Measurements from ENCODE around the gene GCK. TPM values are rescaled to one million over a fixed set of nuclear protein-coding genes. Genes with fewer than 3 reads are reported as not detected.

Gene GCK
- total RNA-seq, 1 experiment from 2014 or later, result not detected

DNA sequence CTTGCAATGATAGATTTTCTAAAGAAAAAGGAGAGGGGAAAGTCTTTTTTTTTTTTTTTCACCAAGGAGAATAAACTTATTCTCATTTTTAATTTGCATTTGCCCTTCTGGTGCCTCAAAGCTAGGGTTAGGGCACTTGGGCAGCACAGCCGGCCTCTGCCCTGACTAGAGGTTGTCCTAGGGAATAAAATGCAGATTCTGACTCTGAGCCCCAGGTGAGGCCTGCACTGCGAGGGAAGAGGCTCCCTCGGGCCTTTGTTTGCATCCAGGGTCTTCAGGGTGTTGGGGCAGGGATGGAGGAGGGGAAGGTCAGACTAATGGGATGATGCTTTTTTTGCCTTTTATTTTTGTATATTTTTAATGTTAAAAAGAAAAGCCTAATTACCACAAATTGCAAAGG lies 55.9 kb downstream of the GCK start:
- Histone ChIP-seq H3K4me3 (ENCODE audit: low read depth, low read length) (no peak overlapping the region), H3K27me3 (replicated peaks; ENCODE audit: control insufficient read depth, insufficient read depth, low read length) (no peaks in the 10 kb centered on the region), H3K9me3 (no peaks in the 10 kb centered on the region), H3K4me1 (peaks cover 15% of the 10 kb centered on the region), H3K36me3 (ENCODE audit: control insufficient read depth, insufficient read depth, low read length) (no peaks in the 10 kb centered on the region)
- CTCF ChIA-PET, result interaction anchor here (0.7 kb wide), 1 partner anchor 13 kb away, joined by 3 read pairs; no protein-coding TSS in a partner anchor
- no peaks in the 10 kb centered on the region for H3K27me3 Mint-ChIP-seq (ENCODE audit: insufficient read depth, unreplicated experiment)
- no peak for DNase-seq
- H3K9me3 Mint-ChIP-seq (ENCODE audit: unreplicated experiment), result no peaks in the 10 kb centered on the region
- no peaks in the 10 kb centered on the region for H3K36me3 Mint-ChIP-seq (ENCODE audit: insufficient read depth, unreplicated experiment)
- TF ChIP-seq, protein P1, sequence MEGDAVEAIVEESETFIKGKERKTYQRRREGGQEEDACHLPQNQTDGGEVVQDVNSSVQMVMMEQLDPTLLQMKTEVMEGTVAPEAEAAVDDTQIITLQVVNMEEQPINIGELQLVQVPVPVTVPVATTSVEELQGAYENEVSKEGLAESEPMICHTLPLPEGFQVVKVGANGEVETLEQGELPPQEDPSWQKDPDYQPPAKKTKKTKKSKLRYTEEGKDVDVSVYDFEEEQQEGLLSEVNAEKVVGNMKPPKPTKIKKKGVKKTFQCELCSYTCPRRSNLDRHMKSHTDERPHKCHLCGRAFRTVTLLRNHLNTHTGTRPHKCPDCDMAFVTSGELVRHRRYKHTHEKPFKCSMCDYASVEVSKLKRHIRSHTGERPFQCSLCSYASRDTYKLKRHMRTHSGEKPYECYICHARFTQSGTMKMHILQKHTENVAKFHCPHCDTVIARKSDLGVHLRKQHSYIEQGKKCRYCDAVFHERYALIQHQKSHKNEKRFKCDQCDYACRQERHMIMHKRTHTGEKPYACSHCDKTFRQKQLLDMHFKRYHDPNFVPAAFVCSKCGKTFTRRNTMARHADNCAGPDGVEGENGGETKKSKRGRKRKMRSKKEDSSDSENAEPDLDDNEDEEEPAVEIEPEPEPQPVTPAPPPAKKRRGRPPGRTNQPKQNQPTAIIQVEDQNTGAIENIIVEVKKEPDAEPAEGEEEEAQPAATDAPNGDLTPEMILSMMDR (IDR thresholded peaks at IDR 0.05; ENCODE audit: insufficient read depth in 1 of 2, low read depth in 1 of 2, low read length in 1 of 2, severe bottlenecking in 1 of 2, unreplicated experiment in 1 of 2), result no peak
- BruUV-seq (replicated peaks), result no TSS peak
- no peak overlapping the region for H3K27ac Mint-ChIP-seq (ENCODE audit: unreplicated experiment)
- H3K4me3 Mint-ChIP-seq (ENCODE audit: unreplicated experiment), result no peak overlapping the region
- POLR2A ChIA-PET, result no interaction called here
- H3K4me1 Mint-ChIP-seq (ENCODE audit: low read depth, unreplicated experiment), result peaks cover 8% of the 10 kb centered on the region
- intact Hi-C loops (cut with micrococcal nuclease; ENCODE audit: unreplicated experiment), result loop anchor here (10.0 kb wide), 1 partner anchor 342 kb away; no protein-coding TSS in a partner anchor

DNA sequence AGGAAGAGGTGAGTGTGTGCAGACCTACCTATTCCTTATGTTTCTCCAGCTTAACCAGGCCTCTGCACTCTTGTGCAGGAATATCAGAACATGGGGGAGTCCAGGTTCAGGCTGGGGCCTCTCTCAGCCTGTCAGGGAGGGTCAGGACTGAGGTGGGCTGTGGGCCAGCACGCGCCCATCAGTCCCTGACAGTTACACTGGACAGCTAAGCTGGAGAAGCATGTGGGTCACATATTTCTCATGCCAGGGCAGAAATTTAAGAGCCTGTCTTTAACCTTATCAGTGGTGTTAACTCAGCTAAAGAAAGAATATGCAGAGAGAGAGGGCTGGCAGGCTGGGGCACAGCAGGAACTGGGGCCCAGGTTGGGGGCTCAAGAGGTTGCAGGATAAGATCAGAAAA lies 57.2 kb downstream of the GCK start:
- no TSS peak for BruUV-seq (replicated peaks)
- no peak overlapping the region for H3K27ac Mint-ChIP-seq (ENCODE audit: unreplicated experiment)
- CTCF ChIA-PET, result interaction anchor here (1.6 to 2.1 kb wide), 2 partner anchors 10 kb away, joined by 8 read pairs; partner anchors contain the start of gene POLD2

DNA sequence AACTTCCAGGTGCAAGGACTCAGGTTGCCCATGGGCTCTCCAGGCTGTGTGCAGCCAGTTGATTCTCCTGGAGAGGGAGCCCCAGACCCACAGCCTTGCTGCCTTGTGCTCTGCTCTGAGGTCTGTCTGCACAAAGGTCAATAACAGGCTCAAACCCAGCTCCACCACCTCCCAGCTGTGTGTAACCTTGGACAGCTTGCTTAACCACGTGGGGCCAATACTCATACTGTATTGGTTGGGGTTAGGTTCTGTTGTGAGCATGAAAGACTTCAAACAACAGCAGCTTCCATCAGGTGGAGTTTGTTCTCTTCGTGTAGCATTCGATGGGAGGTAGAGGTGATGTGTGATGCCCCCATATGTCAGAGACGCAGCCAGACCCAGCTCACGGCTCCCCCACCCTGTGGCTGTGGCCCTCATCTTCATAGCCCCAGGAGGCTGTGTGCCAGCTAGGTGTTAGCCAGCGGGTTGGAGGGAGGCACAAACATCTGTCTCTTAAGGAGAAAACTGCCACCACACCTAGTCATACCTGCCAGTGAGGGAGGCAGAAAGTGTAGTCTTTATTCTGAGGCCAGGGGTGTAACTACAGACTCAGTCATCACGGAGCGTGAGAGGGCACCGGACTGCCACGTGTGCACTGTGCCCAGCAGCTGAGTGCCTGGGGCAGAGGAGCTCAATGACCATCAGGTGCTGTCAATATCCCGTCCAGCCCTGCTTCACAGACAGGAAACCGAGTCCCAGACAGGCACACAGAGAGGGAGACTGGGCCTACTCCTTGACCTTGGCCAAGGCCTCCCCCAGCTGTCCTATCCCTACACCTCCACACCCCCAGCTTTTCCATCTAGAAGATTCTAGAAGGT lies 57.8 kb downstream of the GCK start:
- no peak overlapping the region for H3K27ac Mint-ChIP-seq (ENCODE audit: unreplicated experiment)
- BruUV-seq (replicated peaks), result no TSS peak
- H3K27me3 Mint-ChIP-seq (ENCODE audit: insufficient read depth, unreplicated experiment), result no peaks in the 10 kb centered on the region

More for the DNA sequence above, 57.2 kb downstream of the GCK start:
- TF ChIP-seq, protein P1 (IDR thresholded peaks at IDR 0.05; ENCODE audit: insufficient read depth in 1 of 2, low read depth in 1 of 2, low read length in 1 of 2, severe bottlenecking in 1 of 2, unreplicated experiment in 1 of 2), result no peak
- Histone ChIP-seq H3K9me3 (no peaks in the 10 kb centered on the region), H3K4me1 (peaks cover 15% of the 10 kb centered on the region), H3K4me3 (ENCODE audit: low read depth, low read length) (no peak overlapping the region), H3K36me3 (ENCODE audit: control insufficient read depth, insufficient read depth, low read length) (no peaks in the 10 kb centered on the region), H3K27me3 (replicated peaks; ENCODE audit: control insufficient read depth, insufficient read depth, low read length) (no peaks in the 10 kb centered on the region)
- Mint-ChIP-seq H3K9me3 (ENCODE audit: unreplicated experiment) (no peaks in the 10 kb centered on the region), H3K27me3 (ENCODE audit: insufficient read depth, unreplicated experiment) (no peaks in the 10 kb centered on the region), H3K4me3 (ENCODE audit: unreplicated experiment) (no peak overlapping the region), H3K4me1 (ENCODE audit: low read depth, unreplicated experiment) (peaks cover 8% of the 10 kb centered on the region), H3K36me3 (ENCODE audit: insufficient read depth, unreplicated experiment) (no peaks in the 10 kb centered on the region)
- POLR2A ChIA-PET, result no interaction called here
- DNase-seq, result no peak
- intact Hi-C loops (cut with micrococcal nuclease; ENCODE audit: unreplicated experiment), result loop anchor here (10.0 kb wide), 1 partner anchor 343 kb away; no protein-coding TSS in a partner anchor

More for the DNA sequence above, 57.8 kb downstream of the GCK start:
- Histone ChIP-seq H3K27me3 (replicated peaks; ENCODE audit: control insufficient read depth, insufficient read depth, low read length) (no peaks in the 10 kb centered on the region), H3K4me3 (ENCODE audit: low read depth, low read length) (no peak overlapping the region), H3K9me3 (no peaks in the 10 kb centered on the region), H3K4me1 (peaks cover 15% of the 10 kb centered on the region), H3K36me3 (ENCODE audit: control insufficient read depth, insufficient read depth, low read length) (no peaks in the 10 kb centered on the region)
- ChIA-PET CTCF (interaction anchor here (0.6 to 2.1 kb wide), 16 partner anchors 9 to 434 kb away, joined by 3 to 12 read pairs (median 4); partner anchors contain the start of genes POLD2 and YKT6), POLR2A (no interaction called here)
- TF ChIP-seq, protein P1 (IDR thresholded peaks at IDR 0.05; ENCODE audit: insufficient read depth in 1 of 2, low read depth in 1 of 2, low read length in 1 of 2, severe bottlenecking in 1 of 2, unreplicated experiment in 1 of 2), result peak; percentile 42 to 83
- peak; percentile 83 to 85 for DNase-seq
- intact Hi-C loops (cut with micrococcal nuclease; ENCODE audit: unreplicated experiment), result loop anchor here (1.0 to 10.0 kb wide), 4 partner anchors 65 to 343 kb away; partner anchors contain the start of gene YKT6
- Mint-ChIP-seq H3K4me3 (ENCODE audit: unreplicated experiment) (no peak overlapping the region), H3K9me3 (ENCODE audit: unreplicated experiment) (no peaks in the 10 kb centered on the region), H3K4me1 (ENCODE audit: low read depth, unreplicated experiment) (peaks cover 8% of the 10 kb centered on the region), H3K36me3 (ENCODE audit: insufficient read depth, unreplicated experiment) (no peaks in the 10 kb centered on the region)
